IMR-90 (cell line): Measurements from ENCODE around the gene MAGI1. TPM values are rescaled to one million over a fixed set of nuclear protein-coding genes. Genes with fewer than 3 reads are reported as not detected.
A peak's percentile ranks its signal among the peaks of the same experiment; 100 is the strongest.

Experiments used
- ATAC-seq: fragments of 200-7000 bp; cut with Tn5 transposase; 2 replicates; pipeline ENCODE4 v1.9.1; 2020; ENCODE audit warnings: low read depth, mild to moderate bottlenecking, moderate library complexity
- BruUV-seq: library from RNA; stranded (reverse); fragments of 400-500 nt; replicated peaks from 2 replicates; lab custom pipeline; 2021; lab: Mats Ljungman, UMichigan
- CTCF ChIA-PET: fragments of 300-600 bp; formaldehyde crosslinking; extraction: SDS; loops from one replicate; lab custom pipeline; 2021; ENCODE audit warnings: antibody characterized with exemption; lab: Yijun Ruan, JAX
- POLR2A ChIA-PET: fragments of 300-600 bp; sonication (Branson Sonifier 250); formaldehyde crosslinking; loops from one replicate; lab custom pipeline; 2022; ENCODE audit warnings: antibody characterized with exemption; ENCODE audit not compliant: unreplicated experiment; lab: Charles Lee
- DNase-seq: peaks from one replicate; pipeline ENCODE4 v3.0.0; 2013
- H2AFZ ChIP-seq: replicated peaks from 2 replicates; pipeline ENCODE3; 2013; ENCODE audit warnings: low read length, mild to moderate bottlenecking; ENCODE audit not compliant: poor library complexity
- H2AK5ac ChIP-seq: 2 replicates; pipeline ENCODE4 v1.6.1; 2013; ENCODE audit warnings: low read depth, low read length, inconsistent platforms
- H2AK9ac ChIP-seq: replicated peaks from 2 replicates; pipeline ENCODE3; 2013; ENCODE audit warnings: mild to moderate bottlenecking, low read depth, low read length, moderate library complexity; ENCODE audit not compliant: poor library complexity
- H2BK120ac ChIP-seq: 2 replicates; pipeline ENCODE4 v1.6.1; 2013; ENCODE audit warnings: low read depth, low read length, inconsistent platforms
- H2BK15ac ChIP-seq: 3 replicates; pipeline ENCODE4 v1.6.1; 2013; ENCODE audit warnings: low read depth, low read length, inconsistent platforms
- H2BK20ac ChIP-seq: 2 replicates; pipeline ENCODE4 v1.6.1; 2013; ENCODE audit warnings: low read depth, mild to moderate bottlenecking, inconsistent platforms, low read length, moderate library complexity
- H2BK5ac ChIP-seq: 2 replicates; pipeline ENCODE4 v1.6.1; 2013; ENCODE audit warnings: mild to moderate bottlenecking, low read depth, low read length, inconsistent platforms; ENCODE audit not compliant: poor library complexity, severe bottlenecking
- H3K14ac ChIP-seq: replicated peaks from 2 replicates; pipeline ENCODE4 v1.6.1; 2013; ENCODE audit warnings: low read depth, low read length, inconsistent platforms
- H3K18ac ChIP-seq: 2 replicates; pipeline ENCODE4 v1.6.1; 2013; ENCODE audit warnings: low read depth, low read length, control low read depth
- H3K23ac ChIP-seq: 2 replicates; pipeline ENCODE4 v1.6.1; 2013; ENCODE audit warnings: low read depth, low read length, inconsistent platforms
- H3K27ac ChIP-seq: 2 replicates; pipeline ENCODE4 v1.5.1; 2013; ENCODE audit warnings: mild to moderate bottlenecking, control low read depth, low read length; ENCODE audit not compliant: insufficient read depth
- H3K27me3 ChIP-seq: 2 replicates; pipeline ENCODE4 v1.6.1; 2013; ENCODE audit warnings: low read length; ENCODE audit not compliant: control insufficient read depth, insufficient read depth
- H3K36me3 ChIP-seq: 2 replicates; pipeline ENCODE4 v1.6.1; 2013; ENCODE audit warnings: low read length, mixed read lengths; ENCODE audit not compliant: control insufficient read depth, insufficient read depth
- H3K4ac ChIP-seq: 2 replicates; pipeline ENCODE4 v1.6.1; 2013; ENCODE audit warnings: low read depth, low read length, inconsistent platforms
- H3K4me1 ChIP-seq: 2 replicates; pipeline ENCODE4 v1.6.1; 2013; ENCODE audit warnings: low read length, mixed read lengths; ENCODE audit not compliant: control insufficient read depth, insufficient read depth
- H3K4me2 ChIP-seq: 2 replicates; pipeline ENCODE4 v1.6.1; 2013; ENCODE audit warnings: low read depth, mild to moderate bottlenecking, control low read depth, low read length, moderate library complexity
- H3K4me3 ChIP-seq: 2 replicates; pipeline ENCODE4 v1.5.1; 2013; ENCODE audit warnings: low read depth, mild to moderate bottlenecking, control low read depth, low read length, moderate library complexity; ENCODE audit not compliant: insufficient read depth
- H3K56ac ChIP-seq: 2 replicates; pipeline ENCODE4 v1.6.1; 2013; ENCODE audit warnings: low read length, inconsistent platforms; ENCODE audit not compliant: insufficient read depth; ENCODE audit errors: extremely low read depth
- H3K79me1 ChIP-seq, 2 experiments: 2 replicates each; pipeline ENCODE4 v1.6.1; 2013; ENCODE audit warnings: low read length in 2 of 2, inconsistent platforms in 1 of 2, low read depth in 1 of 2
- H3K9ac ChIP-seq: 2 replicates; pipeline ENCODE4 v1.6.1; 2013; ENCODE audit warnings: low read depth, low read length, control low read depth
- H3K9me1 ChIP-seq: 2 replicates; pipeline ENCODE4 v1.6.1; 2013; ENCODE audit warnings: low read length, inconsistent platforms; ENCODE audit not compliant: insufficient read depth
- H3K9me3 ChIP-seq: 2 replicates; pipeline ENCODE4 v1.6.1; 2013; ENCODE audit warnings: low read length; ENCODE audit not compliant: control insufficient read depth, insufficient read depth
- H4K20me1 ChIP-seq: 2 replicates; pipeline ENCODE4 v1.6.1; 2013; ENCODE audit warnings: low read length, inconsistent platforms; ENCODE audit not compliant: insufficient read depth
- H4K5ac ChIP-seq: 2 replicates; pipeline ENCODE4 v1.6.1; 2013; ENCODE audit warnings: mild to moderate bottlenecking, low read depth, low read length, control low read depth
- H4K8ac ChIP-seq, 2 experiments: 2 replicates each; pipeline ENCODE4 v1.6.1; 2013; ENCODE audit warnings: low read depth in 2 of 2, low read length in 2 of 2, control low read depth in 1 of 2, inconsistent platforms in 1 of 2
- H4K91ac ChIP-seq: 2 replicates; pipeline ENCODE4 v1.6.1; 2013; ENCODE audit warnings: low read depth, low read length, inconsistent platforms; ENCODE audit not compliant: insufficient read depth
- CHD1 ChIP-seq: IDR thresholded peaks from 2 replicates; pipeline ENCODE4 v1.6.1; 2012; ENCODE audit warnings: low read depth, low read length, improper control_type of control experiment
- WGBS, 2 experiments: methylation state at CpG; one replicate each; pipeline versions ENCODE4 v1.1.5 to v1.1.7; 2013; ENCODE audit warnings: missing lambda C conversion rate in 2 of 2; ENCODE audit not compliant: insufficient read length in 1 of 2; ENCODE audit errors: extremely low coverage in 2 of 2; 5-methylcytosine and 5-hydroxymethylcytosine counted together
- dilution Hi-C: fragments of 300-500 bp; cut with HindIII; formaldehyde crosslinking; loops from one replicate; pipeline ENCODE4 v1.14.3; 2018; ENCODE audit warnings: low sequenced_read_pairs; ENCODE audit not compliant: unreplicated experiment
- in situ Hi-C: fragments of 300-500 bp; cut with MboI; formaldehyde crosslinking; loops from 3 replicates; pipeline ENCODE4 v1.14.3; 2019; ENCODE audit warnings: low sequenced_read_pairs, inconsistent platforms, mixed read lengths
- intact Hi-C: fragments of 100-400 bp; cut with micrococcal nuclease; formaldehyde crosslinking; loops from 2 replicates; pipeline ENCODE4 v1.10.0; 2022
- polyA plus RNA-seq, 3 experiments: library from polyadenylated mRNA; depleted of rRNA; stranded (reverse); fragments of >200 nt; gene quantifications; 2 replicates each; pipeline ENCODE4 v1.2.3, GENCODE V29; 2012; ENCODE audit warnings: low replicate concordance in 1 of 3
- total RNA-seq: library from RNA; depleted of rRNA; stranded (reverse); fragments of >200 nt; gene quantifications from 2 replicates; pipeline ENCODE4 v1.2.3, GENCODE V29; 2012

The MAGI1 gene
- total and polyA plus RNA-seq, 2 of the 4 experiments (the other 2 are of a cell fraction) = 14.5 to 24.2 TPM

DNA sequence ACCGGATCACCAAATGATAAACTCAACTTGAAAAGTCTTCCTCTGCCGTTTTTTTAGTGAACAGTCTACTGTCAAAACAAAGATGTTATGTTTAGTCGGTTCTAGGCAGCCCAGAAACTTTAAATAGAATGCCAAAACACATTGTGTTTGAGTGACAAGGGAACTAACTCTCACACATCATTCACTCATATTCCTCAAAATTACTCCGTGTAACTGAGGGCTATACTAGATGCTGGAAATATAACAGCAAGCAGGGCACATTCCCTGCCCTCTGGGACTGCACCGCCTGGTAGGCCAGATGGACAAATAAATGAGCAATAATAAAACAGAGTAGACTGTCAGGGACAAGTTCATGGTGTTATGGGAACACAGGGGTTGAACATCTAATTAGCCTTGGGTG lies 251.4 kb downstream of the MAGI1 start:
- H3K9ac ChIP-seq = no peak overlapping the region
- H3K56ac ChIP-seq = no peak overlapping the region
- no peak for TF ChIP-seq CHD1
- no peak overlapping the region for H2AK9ac ChIP-seq
- no peak overlapping the region for H2BK5ac ChIP-seq
- ChIA-PET CTCF (interaction anchor here (0.7 kb wide), 1 partner anchor 127 kb away, joined by 4 read pairs; no protein-coding TSS in a partner anchor), POLR2A (no interaction called here)
- peaks cover 23 to 45% of the 10 kb centered on the region in 2 experiments for H3K79me1 ChIP-seq
- no peak overlapping the region for H4K5ac ChIP-seq
- ATAC-seq (no peak), DNase-seq (no peak)
- in situ Hi-C loops = loop anchor here (5.0 to 10.0 kb wide), 3 partner anchors 257 to 410 kb away; no protein-coding TSS in a partner anchor
- no peak overlapping the region for H4K8ac ChIP-seq
- H2BK20ac ChIP-seq = no peak overlapping the region
- no peaks in the 10 kb centered on the region; the same call in 1 of the 2 replicates for H4K20me1 ChIP-seq
- dilution Hi-C loops = no loop called here
- H2AFZ ChIP-seq = no peak overlapping the region
- peak overlapping the region; percentile 35; the same call in 1 of the 2 replicates for H3K4ac ChIP-seq
- intact Hi-C loops = loop anchor here (5.0 to 10.0 kb wide), 2 partner anchors 167 to 250 kb away; partner anchors contain the start of gene MAGI1
- BruUV-seq = no TSS peak
- 0 out of 2 replicates have a peak, but pooled peaks cover 4% of the 10 kb centered on the region for H3K9me1 ChIP-seq
- H3K4me2 ChIP-seq = no peak overlapping the region
- no peak overlapping the region for H3K23ac ChIP-seq
- H3K36me3 ChIP-seq = no peaks in the 10 kb centered on the region
- H3K9me3 ChIP-seq = no peaks in the 10 kb centered on the region
- no peak overlapping the region for H2BK15ac ChIP-seq
- H3K18ac ChIP-seq = no peak overlapping the region
- H4K91ac ChIP-seq = no peak overlapping the region
- H3K14ac ChIP-seq = 0 out of 2 replicates have a peak overlapping the region, but pooled peaks have one; percentile 10
- no peak overlapping the region for H2AK5ac ChIP-seq
- peaks cover 6% of the 10 kb centered on the region for H3K4me1 ChIP-seq
- H3K27me3 ChIP-seq = no peaks in the 10 kb centered on the region
- H3K27ac ChIP-seq = no peak overlapping the region
- 100% methylated on average over 1 of the region's 5 CpGs; no CpG with 5 or more reads in 1 of the 2 experiments for WGBS, 2 experiments
- no peak overlapping the region for H3K4me3 ChIP-seq
- H2BK120ac ChIP-seq = 0 out of 2 replicates have a peak overlapping the region, but pooled peaks have one; percentile 4
